Fibroblast of the aortic adventitia (primary cell): ENCODE data around the gene SCYL2. TPM values are rescaled to one million over a fixed set of nuclear protein-coding genes. Genes with fewer than 3 reads are reported as not detected.
"Not testable (repeated sequence)": the region's sequence is repeated elsewhere in the genome, so short reads cannot be mapped to it uniquely, and the experiment has no call there.

Source experiments
- DNase-seq: peaks from one replicate; pipeline ENCODE4 v3.0.0-alpha.2; 2010; ENCODE audit warnings: low read depth
- H3K4me3 ChIP-seq: 2 replicates; pipeline ENCODE4 v1.5.1; 2011; ENCODE audit warnings: low read depth, mild to moderate bottlenecking, control low read depth, low read length, moderate library complexity
- total RNA-seq: library from RNA; depleted of rRNA; stranded (reverse); fragments of >200 nt; gene quantifications from 2 replicates; pipeline ENCODE4 v1.2.3, GENCODE V29; 2012; ENCODE audit warnings: low replicate concordance
- TF ChIP-seq, protein P1 (sequence below): IDR thresholded peaks from 2 replicates; pipeline ENCODE4 v1.5.1; 2011; ENCODE audit warnings: mild to moderate bottlenecking, low read length, control low read depth, inconsistent platforms; ENCODE audit not compliant: insufficient read depth

SCYL2 gene, protein sequence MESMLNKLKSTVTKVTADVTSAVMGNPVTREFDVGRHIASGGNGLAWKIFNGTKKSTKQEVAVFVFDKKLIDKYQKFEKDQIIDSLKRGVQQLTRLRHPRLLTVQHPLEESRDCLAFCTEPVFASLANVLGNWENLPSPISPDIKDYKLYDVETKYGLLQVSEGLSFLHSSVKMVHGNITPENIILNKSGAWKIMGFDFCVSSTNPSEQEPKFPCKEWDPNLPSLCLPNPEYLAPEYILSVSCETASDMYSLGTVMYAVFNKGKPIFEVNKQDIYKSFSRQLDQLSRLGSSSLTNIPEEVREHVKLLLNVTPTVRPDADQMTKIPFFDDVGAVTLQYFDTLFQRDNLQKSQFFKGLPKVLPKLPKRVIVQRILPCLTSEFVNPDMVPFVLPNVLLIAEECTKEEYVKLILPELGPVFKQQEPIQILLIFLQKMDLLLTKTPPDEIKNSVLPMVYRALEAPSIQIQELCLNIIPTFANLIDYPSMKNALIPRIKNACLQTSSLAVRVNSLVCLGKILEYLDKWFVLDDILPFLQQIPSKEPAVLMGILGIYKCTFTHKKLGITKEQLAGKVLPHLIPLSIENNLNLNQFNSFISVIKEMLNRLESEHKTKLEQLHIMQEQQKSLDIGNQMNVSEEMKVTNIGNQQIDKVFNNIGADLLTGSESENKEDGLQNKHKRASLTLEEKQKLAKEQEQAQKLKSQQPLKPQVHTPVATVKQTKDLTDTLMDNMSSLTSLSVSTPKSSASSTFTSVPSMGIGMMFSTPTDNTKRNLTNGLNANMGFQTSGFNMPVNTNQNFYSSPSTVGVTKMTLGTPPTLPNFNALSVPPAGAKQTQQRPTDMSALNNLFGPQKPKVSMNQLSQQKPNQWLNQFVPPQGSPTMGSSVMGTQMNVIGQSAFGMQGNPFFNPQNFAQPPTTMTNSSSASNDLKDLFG
- 49.1 and 49.4 TPM in 2 replicates for total RNA-seq

DNA sequence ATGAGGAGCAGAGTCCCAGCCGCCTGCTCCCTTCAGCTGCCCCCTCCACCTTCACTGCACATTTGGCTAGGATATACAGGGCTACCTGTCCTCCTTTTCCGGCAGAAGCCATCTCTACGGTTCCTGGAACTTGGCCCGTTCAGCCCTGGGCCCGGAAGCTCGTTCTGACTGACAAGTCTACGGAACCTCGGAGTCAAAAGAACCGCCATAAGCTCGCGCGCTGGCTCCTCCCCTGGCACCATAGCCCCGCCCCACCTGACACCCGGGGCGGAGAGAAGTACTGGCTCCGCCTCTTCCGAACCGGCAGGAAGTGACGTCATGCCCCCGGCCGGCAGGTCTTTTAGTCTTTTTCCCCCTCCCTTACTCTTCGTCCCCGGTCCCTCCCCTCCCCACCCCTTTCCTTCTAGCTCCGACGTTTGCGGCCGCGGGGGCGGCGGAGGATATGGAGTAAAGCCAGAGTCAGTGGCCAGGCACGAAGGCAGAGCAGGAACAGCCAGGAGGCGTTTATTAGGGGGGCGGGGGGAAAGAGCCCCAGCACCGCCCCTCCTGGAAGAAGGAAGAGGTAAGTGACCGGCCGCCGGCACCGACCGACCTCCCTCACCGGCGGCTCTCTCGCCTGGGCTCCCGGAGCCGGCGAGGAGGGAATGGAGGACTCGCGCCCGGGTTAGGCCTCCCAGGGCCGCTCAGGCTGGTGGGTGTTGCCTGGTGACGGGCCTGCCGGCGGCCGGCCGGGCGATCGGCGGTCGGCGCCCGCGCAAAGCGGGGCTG is at the start of gene SCYL2, which contains the start of gene DEPDC4:
TSS of gene SCYL2 (plus strand) at position 343 of the 768 bp plus-strand sequence. CDS start 15,794 bp downstream, outside the sequence.
TSS of gene DEPDC4 (minus strand) at position 245 of the 768 bp plus-strand sequence. CDS start at position 242, 3 bp downstream.
- DNase-seq: peak; percentile 97
- TF ChIP-seq, protein P1, sequence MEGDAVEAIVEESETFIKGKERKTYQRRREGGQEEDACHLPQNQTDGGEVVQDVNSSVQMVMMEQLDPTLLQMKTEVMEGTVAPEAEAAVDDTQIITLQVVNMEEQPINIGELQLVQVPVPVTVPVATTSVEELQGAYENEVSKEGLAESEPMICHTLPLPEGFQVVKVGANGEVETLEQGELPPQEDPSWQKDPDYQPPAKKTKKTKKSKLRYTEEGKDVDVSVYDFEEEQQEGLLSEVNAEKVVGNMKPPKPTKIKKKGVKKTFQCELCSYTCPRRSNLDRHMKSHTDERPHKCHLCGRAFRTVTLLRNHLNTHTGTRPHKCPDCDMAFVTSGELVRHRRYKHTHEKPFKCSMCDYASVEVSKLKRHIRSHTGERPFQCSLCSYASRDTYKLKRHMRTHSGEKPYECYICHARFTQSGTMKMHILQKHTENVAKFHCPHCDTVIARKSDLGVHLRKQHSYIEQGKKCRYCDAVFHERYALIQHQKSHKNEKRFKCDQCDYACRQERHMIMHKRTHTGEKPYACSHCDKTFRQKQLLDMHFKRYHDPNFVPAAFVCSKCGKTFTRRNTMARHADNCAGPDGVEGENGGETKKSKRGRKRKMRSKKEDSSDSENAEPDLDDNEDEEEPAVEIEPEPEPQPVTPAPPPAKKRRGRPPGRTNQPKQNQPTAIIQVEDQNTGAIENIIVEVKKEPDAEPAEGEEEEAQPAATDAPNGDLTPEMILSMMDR: peak; percentile 7
- H3K4me3 ChIP-seq: peak within 1 kb of the TSS; percentile 95

DNA sequence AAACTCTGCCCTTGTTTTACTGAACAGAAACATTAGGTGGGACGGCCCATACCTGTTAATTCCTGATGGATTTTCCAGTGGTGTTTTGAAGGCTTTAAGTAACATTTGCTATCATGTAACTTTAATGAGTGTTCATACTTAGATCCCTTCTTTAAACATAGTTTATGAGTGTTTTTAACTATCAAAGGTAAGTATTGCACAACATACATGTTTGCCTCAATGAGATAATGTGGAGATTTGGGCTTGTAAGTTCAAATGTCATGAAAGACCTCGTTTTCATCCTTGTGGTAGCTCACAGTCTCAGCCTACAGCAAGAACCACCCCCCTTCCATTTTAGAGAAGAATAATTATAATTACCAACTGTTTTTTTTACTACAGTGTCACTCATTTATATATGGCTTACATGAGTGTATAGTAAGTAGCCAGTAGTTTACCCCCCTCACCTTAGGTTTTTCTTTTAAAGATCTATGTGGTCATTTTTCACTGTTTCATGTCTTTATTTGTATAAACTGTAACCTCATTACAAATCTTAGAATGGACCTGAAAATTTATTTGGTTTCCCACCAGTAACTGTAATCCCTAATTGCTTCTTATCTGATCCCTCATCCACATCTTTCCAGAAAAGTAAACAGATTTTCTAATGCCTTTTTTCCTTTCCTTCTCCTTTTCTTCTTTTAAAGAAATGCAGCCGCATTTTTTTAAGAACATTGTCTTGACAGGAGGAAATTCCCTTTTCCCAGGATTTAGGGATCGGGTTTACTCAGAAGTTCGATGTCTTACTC is 47.5 kb upstream of the SCYL2 start:
- DNase-seq: no peak
- TF ChIP-seq, protein P1: no peak
- no peak overlapping the region for H3K4me3 ChIP-seq

DNA sequence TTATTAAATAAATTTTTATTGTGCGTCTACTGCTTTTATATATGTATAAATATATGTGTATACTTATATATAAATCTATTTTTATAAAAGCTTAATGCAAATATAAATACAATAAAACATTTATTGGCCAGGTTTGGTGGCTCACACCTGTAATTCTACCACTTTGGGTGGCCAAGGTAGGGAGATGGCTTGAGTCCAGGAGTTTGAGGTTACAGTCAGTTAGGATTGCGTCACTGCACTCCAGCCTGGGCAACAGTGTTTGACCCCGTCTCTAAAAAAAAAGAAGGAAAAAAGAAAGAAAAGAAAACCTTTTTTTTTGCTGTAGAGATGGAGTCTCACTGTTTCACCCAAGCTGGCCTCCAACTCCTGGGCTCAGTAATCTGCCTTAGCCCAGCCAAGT is 45.5 kb upstream of the SCYL2 start:
- TF ChIP-seq, protein P1: no peak
- DNase-seq: no peak
- H3K4me3 ChIP-seq: no peak overlapping the region

DNA sequence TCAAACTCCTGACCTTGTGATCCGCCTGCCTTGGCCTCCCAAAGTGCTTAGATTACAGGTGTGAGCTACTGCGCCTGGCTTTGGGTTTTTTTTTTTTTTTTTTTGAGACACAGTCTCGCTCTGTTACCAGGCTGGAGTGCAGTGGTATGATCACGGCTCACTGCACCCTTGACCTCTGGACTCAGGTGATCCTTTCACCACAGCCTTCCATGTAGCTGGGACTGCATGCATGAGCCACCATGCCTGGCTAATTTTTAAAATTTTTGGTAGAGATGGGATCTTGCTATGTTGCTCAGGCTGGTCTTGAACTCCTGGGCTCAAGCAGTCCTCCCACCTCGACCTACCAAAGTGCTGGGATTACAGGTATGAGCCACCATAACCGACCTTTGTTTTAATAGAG is 44.8 kb upstream of the SCYL2 start:
- not testable (repeated sequence) for H3K4me3 ChIP-seq, DNase-seq

DNA sequence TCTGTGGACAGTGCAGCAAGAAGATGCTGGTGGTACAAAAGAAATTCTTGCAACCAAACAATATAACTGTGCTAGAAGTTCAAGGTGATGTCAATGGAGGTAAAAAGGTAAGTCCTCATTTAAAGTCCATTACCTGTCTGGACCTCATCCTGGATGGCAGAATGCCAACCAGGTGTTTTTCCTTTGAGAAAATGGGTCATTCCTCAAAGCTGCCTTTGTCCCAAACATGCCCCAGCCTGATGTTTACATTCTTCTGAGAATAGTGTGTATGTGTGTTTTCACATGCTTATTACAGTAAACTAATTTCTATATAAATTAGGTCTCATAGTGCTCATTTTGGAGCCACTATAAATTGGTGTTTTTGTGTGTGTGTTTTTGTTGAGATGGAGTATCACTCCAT is 41.5 kb upstream of the SCYL2 start:
- TF ChIP-seq, protein P1: no peak
- DNase-seq: no peak
- H3K4me3 ChIP-seq: no peak overlapping the region

DNA sequence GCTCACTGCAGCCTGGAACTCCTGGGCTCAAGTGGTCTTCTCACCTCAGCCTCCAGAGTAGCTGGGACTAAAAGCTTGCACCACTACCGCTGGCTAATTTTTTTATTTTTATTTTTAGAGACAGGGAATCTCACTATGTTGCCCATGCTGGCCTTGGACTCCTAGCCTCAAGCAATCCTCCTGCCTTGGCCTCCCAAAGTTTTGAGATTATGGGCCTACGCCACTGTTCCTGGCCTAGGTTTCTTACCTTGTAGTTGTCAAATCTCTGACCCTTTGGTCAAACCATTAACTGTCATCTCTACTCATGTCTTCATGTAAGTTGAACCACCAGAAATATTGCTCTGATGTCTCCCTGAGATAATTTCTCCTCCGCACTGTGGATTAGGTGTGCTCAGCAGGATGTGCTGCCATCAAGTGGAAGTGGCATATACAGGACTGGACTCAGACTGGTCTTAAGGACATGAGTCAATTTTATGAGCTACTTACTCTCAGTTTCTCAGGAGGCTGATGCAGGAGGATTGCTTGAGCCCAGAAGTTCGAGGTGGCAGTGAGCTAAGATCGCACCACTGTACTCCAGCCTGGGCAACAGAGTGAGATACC is 37.8 kb upstream of the SCYL2 start:
- H3K4me3 ChIP-seq: no peak overlapping the region
- peak; percentile 4 for DNase-seq
- TF ChIP-seq, protein P1: no peak
